ENCODE results near the gene SLC5A9.

SLC5A9 gene

DNA sequence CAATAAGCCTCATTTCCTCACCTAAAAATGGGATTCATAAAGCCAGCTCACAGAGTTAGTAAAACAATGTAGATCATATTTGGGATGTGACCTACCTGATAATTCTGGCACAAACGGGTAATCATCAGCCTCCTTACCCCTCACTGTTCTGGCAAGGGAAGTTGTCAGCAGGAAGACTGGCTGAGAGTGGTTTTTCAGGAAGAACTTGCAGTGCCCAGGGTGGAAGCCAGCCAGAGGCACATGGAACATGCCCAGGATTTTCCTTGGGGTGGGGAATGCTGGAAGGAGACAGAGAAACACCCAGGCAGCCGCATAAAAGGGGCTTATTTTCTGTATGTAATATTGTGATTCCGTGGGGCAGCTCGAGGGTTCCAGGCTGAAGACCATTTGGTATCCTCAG is 7.7 kb upstream of the SLC5A9 start:
- no peak for DNase-seq

DNA sequence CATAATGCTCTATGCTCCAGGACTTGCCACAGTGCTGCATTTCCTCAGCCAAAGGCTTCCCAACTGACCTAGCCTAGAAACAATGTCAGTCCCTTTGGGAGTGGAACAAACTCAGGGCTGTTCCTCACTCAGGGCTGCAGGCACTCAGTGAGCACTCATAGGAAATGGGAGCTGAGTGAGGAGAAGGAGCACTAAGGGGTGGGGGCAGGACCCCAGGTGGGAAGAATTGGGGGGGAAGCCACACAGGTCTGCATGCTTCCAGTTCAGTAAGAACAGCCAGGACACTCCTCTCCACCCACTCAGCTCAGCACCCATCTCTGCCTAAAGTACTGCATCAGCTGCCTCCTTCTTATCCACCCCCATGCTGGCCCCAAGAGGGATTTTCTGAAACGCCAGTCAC is 7.3 kb upstream of the SLC5A9 start:
- DNase-seq, result no peak

DNA sequence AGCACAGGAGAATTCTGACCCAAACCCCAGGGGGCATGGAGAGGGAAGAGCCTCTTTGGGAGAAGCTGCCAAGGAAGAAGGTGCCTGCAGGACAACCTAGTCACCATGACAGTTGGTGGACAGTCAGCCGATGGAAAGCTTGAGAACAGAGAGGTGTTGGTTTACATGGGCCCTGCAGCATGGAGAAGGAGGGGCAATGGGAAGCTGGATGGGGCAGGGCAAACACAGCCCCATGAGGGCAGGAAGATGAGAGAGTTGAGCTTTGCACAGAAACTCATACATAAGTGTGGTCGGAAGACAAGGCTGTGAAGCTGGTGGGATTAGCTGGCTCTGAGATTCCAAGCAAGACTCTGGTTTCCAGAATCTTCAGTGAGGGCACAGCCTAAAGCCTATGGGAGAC is 6.6 kb upstream of the SLC5A9 start:
- no peak for DNase-seq

DNA sequence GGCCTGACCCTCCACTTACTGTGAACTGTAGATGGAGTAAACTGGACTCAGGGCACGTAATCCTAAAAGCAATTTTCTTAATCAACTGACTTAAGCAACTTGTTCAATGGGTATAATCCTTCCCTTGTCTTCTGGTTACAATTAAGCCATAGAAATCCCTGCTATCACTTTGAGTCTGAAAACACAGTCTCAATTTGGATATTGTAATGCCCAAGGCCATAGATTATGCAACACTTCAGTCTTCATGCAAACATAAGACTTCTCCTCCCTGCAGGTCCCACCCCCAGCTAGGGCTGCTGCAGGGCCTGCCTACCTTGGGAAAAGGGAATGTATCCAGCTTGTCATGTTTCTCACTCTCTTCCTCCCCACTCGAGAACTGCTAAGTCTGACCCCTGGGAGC is 6.2 kb upstream of the SLC5A9 start:
- no peak for DNase-seq

DNA sequence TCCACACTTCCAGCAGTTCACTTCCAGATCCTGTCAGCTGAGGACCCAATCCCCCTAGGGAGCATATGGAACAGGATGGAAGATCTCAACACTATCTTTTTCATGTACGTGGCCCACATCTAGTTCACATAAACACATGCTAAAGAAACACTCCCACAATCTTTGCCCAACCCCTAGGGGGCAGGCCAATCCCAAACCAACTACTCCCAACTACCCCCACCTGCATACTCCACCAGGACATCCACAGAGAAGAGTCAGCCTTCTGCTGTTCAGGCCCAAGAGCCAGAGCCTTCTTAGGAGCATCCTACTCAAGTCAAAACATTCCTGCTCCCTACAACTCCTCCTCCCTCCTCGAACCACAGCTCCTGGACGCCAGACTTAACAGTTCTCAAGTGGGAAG is 5.6 kb upstream of the SLC5A9 start:
- DNase-seq, result no peak

DNA sequence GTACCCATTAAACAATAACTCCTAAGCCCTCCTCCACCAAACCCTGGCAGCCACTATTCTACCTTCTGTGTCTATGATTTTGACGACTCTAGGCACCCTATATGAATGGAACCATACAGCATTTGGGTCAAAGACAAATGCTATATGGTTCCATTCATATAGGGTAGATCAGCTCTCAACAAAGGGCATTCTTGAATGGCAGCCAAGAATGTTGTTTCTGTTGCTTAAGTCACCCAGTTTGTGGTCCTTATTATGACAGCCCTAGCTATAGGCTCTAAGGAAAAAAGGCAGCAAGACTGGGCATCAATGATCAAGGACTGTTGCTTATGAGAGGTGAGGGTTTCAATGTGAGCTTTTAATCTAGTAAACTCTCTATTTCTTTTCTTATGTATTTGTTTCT is 4.7 kb upstream of the SLC5A9 start:
- DNase-seq, result no peak

DNA sequence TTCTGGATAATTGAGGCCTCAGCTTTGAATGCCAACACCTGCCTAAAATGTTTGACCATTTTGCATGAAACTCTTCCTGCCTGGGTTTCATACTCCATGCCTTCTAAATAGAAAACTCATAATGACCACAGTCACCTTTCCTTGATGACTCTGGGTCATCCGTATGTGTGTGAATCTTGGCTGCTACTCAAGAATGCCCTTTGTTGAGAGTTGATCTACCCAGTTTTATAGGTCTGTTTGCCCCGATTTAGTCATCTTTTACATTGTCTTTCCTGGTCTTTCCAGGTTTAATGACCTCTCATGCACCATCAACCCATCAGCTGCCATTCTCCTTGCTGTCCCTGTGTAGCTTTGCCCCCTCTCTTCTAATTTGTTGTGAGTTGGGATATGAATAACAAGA is 2.7 kb upstream of the SLC5A9 start:
- no peak for DNase-seq

DNA sequence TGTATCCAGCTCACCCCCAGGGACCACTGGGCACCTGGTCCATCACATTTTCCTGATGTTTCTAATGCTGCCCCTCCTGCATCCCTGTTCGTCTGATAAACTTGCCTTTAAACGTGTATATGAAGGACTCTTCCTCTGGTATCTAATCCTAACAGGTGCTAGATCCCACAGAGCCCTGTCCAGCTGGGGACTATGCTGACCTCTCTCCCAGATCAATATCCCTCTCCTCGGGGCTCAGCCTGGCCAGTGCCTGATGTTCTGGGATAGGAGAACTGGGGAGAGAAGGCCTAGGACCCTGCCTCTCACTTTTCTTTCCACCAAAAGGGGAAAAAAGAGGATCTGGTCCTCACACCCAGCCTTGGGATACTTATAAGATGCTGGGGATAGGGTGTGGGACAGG is 1.4 kb upstream of the SLC5A9 start:
- DNase-seq, result no peak

DNA sequence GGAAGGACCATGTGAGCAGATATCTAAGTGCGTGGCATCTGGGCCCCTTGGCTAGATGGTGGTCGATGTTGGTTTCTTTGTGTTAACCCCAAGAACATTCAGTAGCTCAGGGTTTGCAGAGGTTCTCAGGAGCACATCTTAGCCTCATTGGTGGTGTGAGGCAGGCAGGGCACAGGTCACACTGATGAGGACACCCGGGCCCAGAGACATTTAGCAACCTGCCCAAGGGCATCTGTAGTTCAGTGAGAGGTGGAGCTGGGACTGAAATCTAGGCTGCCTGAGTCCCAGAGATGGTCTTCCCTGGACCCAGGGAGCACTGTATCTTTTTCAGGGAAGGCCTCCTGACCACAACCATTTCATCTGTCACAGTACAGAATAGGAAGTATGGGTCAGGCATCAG is 859 bp upstream of the SLC5A9 start:
- DNase-seq, result no peak

DNA sequence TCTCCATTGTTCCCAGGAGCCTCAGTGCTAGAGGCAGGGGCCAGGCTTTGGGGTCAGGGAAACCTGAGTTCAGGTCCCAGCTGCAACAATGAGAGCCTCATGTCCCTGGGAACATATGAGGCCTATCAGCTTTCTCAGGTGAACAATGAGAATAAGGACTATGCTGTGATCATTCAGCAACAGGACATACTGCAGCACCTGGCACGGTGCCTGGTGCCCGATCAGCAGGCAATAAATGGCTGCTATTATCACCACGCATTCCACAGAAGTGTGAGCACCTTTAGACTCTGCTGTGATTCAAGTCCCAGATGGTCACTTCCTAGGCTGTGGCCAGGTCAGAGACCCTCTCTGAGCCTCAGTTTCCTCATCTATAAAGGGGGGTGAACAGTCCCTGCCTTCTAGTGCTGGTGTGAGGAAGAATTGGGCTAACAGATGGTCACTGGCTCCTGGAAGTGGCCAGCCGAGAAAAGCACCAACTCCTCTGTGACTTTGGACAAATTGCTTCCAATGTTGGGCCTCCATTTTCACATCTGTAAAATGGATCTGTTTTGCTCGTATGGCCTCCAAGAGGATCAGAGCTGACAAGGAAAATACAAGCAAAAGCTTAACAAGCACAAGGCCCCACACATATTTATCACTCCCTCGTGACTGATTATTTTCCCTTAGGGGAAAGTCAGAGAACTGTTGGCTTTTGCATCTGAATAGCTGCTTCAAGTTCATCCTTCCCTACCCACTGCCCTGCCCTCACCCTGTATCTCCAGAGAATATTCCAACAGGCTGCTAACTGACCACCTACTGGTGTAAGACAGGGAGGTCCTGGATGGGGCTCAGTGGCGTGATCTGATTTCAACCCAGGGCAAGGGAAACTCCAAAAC is 1.1 kb downstream of the SLC5A9 start:
- DNase-seq, result no peak

DNA sequence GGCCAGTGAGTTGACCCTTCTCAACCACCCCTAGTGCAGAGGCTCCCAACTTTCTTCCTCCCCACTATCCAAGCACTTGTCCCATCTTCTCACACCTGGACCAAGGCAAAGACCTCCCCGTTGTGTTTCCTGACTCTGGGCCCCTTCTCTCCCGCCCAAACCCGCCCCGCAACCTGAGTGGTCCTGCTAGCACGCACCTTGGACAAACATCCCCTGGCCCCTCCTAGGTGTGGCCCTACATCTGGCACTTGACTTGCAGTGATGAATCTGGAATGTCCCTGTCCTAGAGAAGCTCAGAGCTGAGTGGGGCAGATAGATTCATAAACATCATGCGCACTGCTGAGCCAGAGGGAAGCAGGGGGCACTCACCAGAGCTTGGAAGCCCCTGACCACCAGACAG is 2.3 kb downstream of the SLC5A9 start:
- DNase-seq, result no peak

DNA sequence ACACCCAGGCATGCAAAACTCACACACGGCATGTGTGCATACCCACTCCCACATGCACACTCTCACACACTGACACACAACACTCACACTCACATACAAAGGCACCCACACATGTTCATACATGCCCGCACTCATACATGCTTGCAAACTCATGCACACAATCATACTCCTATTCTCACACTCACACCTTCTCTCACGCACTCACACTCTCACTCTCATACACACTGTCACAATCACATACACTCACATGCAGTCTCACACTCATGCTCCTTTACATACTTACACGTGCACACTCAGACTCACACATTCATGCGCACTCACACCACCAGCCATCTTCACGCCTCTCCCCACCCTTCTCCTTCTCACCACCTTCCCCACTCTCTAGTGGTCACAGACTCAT is 3.1 kb downstream of the SLC5A9 start:
- DNase-seq, result no peak

DNA sequence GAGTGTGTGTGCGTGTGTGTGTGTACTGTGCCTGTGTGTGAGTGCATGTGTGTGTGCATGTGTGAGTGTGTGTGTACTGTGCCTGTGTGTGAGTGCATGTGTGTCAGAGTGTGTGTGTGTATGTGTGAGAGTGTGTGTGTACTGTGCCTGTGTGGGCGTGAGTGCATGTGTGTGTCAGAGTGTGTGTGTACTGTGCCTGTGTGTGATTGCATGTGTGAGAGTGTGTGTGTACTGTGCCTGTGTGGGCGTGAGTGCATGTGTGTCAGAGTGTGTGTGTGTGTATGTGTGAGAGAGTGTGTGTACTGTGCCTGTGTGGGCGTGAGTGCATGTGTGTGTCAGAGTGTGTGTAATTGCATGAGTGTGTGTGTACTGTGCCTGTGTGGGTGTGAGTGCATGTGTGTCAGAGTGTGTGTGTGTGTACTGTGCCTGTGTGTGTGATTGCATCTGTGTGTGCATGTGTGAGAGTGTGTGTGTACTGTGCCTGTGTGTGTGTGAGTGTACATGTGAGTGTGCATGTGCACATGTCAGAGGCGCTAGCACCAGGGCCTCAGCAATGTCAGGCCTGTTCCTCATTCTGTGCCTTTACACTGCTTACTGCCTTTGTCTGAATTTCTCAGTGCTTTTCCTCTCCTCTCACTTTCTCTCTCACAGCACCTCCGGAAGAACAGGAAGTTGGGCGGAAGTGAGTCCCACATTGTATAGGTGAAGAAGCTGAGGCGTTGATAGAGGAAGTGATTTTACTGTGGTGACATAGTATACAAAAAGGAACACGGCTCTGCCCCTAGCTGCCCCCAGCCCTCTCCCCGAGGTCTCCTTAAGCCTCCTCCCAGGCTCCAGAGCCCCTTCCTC is 4.9 kb downstream of the SLC5A9 start:
- peak; percentile 41 for DNase-seq

DNA sequence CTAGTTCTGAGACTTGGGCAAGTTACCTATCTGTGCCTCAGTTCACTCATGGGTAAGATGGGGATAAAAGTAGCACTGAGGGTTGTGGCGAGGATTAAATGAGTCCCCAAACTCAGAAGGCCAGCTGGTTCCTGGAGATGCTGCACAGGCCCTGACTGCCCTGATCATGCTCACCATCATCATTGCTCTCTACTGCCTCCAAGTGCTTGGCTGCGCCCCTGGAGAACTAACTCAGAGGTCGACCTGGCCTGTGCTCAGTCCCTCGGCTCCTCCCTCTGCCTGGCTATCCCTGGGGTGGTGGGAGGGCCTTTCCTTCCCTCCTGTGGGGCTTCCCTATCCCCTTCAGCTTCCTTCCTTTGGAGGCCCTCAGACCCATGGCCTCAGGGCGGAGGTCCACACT is 5.6 kb downstream of the SLC5A9 start:
- no peak for DNase-seq

DNA sequence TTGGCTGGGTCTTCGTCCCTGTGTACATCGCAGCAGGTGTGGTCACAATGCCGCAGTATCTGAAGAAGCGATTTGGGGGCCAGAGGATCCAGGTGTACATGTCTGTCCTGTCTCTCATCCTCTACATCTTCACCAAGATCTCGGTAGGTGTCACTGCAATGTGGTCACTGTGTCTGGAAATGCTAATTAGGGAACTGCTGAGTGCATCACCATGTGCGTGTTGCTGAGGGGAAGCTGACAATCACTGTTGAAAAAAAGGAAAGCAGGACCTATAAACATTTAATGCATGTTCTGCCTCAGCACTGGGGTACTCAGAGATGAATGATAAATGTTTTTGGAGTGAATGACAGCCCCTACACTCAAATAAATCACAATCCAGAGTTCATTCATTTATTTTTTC is 6.8 kb downstream of the SLC5A9 start:
- DNase-seq, result no peak

DNA sequence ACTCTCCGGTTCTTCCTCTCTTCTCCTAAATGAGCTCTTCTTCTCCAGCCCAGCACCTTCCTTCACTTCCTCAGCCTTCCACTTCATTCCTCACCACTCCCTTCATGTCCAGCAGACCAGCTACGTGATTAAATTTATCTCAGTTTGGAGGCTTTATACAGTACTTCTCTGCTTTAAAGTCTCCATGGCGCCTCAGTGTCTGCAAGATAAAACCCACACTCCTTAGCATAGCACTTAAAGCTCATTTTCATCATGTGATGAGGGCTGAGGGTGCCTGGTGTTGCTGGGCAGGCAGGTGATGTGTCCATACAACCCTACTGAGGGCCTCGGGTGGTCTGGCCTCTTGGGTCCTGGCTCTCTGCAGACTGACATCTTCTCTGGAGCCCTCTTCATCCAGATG is 7.7 kb downstream of the SLC5A9 start:
- no peak for DNase-seq

DNA sequence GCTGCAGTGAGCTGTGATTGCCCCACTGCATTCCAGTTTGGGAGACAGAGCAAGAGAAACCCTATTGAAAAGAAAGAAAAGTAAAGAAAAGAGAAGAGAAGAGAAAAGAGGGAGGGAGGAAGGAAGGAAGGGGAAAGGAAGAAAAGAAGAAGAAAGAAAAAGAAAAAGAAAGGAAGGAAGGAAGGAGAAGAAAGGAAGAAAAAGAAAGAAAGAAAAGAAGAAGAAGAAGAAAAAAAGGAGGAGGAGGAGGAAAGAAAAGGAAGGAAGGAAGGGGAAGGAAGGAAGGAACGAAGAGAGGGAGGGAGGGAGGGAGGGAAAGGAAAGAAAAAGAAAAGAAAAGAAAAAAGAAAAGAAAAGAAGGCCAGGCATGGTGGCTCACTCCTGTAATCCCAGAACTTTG is 10.2 kb downstream of the SLC5A9 start:
- no peak for DNase-seq

DNA sequence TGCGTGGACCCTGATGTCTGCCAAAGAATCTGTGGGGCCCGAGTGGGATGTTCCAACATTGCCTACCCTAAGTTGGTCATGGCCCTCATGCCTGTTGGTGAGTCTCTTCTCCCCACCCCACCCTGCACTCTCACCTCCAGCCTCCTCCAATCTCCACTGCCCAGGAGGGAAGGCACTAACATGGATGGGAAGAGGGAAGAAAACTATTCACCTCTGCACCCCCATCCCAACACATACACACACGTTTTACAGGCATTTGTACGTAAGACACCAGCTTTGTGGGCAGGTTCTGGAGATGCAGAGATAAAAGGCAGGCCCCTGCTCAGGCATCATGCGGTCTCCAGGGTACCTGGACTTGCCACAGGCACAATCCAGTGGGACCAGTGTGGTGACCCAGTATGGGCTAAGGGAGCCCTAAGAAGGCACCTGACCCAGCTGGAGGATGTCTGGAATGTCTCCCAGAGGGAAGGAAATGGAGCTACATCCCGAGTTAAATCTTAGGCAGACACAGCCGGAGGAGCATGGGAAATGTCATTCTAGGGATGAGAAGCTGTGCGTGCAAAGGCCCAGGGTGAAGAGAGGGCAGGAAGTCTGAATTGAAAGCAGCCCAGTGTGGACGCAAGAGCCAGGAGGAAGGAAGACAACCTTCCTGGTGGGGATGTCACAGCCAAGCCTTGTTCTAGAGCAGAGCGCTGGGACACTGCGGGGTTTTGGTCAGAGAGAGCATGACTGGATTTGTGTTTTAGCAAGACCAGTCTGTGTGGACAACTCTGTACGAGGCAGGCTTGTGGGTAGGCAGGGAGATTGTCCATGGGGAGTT is 11.4 kb downstream of the SLC5A9 start:
- DNase-seq, result no peak

DNA sequence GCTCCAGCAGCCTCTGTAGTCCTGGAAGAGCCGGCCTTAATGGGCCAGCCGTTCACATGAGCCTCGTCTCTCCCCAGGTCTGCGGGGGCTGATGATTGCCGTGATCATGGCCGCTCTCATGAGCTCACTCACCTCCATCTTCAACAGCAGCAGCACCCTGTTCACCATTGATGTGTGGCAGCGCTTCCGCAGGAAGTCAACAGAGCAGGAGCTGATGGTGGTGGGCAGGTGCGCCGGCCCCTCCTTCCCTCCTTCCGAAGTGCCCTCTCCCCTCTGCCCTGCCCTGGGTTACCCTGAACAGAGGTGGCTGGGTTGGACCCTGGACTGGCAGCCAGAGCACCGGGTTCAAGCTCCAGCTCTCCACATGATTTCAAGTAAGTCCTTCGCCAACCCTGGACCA is 13.1 kb downstream of the SLC5A9 start:
- no peak for DNase-seq

DNA sequence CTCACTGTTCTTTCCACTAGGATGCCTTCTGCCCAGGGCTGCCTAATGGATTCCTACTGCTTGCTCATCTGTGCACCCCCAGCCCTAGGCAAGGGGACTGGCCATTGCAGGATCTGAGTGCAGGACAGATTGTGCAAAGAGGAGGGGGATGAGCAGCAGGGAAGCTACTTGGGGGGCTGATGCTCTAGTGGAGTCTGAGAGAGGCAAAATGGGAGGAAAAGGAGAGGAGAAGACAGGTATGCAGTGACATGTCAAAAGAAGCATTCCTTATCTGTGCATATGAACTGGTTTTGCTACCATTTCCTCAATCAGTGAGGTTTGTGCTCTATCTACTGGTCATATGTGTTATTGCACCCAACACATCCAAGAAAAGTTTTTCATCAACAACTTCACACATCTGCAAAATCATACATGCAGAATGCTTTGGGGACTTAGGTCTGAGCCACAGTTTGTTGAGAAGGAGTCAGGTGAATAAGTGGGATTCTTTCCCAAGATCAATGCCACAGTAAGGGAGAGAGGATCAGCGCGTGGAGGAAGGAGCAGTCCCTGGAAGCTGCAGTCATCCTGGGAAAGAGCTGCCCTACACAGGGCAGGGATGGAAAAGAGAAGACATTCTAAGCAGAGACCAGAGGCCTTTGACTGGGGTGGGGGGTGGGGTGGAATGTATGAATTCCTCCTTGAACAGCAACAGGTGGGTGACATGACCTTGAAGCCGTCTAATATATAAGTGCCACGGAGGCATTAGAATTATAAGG is 14.4 kb downstream of the SLC5A9 start:
- DNase-seq, result no peak

DNA sequence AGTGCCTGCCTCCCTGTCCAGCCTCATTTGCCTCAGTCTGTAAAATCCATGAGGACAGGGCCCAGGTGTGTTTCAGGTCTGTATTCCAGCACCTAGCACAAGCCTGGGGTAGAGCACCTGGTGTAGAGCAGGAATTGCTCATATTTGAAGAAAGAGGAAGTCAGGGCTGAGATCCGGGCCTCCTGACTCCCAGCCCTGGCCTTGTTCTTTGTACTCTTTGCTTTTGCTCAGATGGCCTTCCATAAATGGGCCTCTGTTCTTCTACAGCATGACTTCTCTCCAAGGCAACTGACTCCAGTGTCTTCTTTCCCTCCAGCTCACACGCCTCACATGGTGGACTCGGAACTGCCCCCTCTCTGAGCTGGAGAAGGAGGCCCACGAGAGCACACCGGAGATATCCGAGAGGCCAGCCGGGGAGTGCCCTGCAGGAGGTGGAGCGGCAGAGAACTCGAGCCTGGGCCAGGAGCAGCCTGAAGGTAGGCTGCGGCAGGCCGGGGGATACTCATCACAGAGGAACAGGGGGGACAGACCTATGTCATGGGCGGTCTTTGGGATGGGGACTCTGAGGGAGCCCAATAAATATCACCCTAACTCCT is 19.7 kb downstream of the SLC5A9 start:
- DNase-seq, result no peak

DNA sequence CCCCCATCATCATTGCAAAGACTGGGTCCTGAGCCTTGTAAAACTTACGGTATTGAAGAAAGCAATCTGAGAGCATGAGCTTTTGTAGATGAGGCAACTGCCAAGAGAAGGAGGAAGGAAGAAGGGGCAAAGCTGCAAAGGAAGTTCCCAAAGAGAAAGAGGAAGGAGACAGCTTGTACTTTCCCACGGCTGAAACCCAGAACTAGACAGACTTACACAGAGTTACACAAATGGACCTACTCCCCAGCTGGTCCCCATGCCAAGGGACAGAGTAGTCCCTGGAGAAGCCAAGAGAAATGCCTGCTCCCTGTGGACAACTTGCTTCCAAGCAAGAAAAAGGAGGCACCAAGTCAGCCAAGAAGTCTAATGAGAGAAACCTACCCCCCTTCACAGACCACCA is 22.6 kb downstream of the SLC5A9 start:
- DNase-seq, result peak; percentile 39

Measured in CD4-positive, alpha-beta T cell treated with Interleukin-15 for 1 hour (primary cell).